ENCODE data around the gene CDK10.

DNA sequence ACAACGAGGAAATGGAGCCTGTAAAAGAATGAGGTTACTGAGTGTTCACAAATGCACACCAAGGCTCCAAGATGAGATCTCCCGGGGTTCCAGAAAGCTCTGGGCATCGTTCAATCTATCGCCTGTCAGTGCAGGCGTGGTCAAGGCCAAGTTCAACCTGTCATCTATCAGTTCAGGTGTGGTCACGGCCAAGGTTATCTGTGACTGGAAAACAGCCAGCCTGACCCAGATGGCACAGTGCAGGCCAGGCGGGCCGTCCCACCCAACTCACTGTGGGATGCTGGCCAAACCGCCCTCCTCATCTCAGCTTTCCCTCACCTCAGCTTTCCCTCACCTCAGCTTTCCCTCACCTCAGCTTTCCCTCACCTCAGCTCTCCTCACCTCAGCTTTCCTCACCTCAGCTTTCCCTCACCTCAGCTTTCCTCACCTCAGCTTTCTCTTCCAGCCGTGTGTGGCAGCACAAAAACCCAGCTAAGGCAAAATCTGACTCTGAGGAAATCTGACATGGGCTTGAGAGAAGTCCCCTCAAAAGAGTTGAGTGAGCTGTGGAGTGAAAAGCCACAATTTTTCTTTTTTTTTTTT, 31.3 kb upstream of the CDK10 start:
- TF ChIP-seq, protein P1, sequence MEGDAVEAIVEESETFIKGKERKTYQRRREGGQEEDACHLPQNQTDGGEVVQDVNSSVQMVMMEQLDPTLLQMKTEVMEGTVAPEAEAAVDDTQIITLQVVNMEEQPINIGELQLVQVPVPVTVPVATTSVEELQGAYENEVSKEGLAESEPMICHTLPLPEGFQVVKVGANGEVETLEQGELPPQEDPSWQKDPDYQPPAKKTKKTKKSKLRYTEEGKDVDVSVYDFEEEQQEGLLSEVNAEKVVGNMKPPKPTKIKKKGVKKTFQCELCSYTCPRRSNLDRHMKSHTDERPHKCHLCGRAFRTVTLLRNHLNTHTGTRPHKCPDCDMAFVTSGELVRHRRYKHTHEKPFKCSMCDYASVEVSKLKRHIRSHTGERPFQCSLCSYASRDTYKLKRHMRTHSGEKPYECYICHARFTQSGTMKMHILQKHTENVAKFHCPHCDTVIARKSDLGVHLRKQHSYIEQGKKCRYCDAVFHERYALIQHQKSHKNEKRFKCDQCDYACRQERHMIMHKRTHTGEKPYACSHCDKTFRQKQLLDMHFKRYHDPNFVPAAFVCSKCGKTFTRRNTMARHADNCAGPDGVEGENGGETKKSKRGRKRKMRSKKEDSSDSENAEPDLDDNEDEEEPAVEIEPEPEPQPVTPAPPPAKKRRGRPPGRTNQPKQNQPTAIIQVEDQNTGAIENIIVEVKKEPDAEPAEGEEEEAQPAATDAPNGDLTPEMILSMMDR (conservative IDR thresholded peaks at IDR 0.05; ENCODE audit: low read length), result no peak
- no peak for TF ChIP-seq EZH2phosphoT487 (IDR thresholded peaks at IDR 0.05; ENCODE audit: borderline replicate concordance)
